A549 (cell line): ENCODE data around the gene CCDC121. TPM values are rescaled to one million over a fixed set of nuclear protein-coding genes. Genes with fewer than 3 reads are reported as not detected.
A peak's percentile ranks its signal among the peaks of the same experiment; 100 is the strongest.

Source experiments
- BCL3 ChIP-seq: fragments of >200 bp; sonication (Bioruptor Twin); formaldehyde crosslinking; IDR thresholded peaks from 3 replicates; pipeline ENCODE4 v1.6.1; 2016
- BHLHE40 ChIP-seq: IDR thresholded peaks from 2 replicates; pipeline ENCODE4 v1.6.1; 2012; ENCODE audit warnings: low read depth, low read length, inconsistent platforms
- CBX8 ChIP-seq: fragments of 200-600 bp; sonication (generic); IDR thresholded peaks from 2 replicates; pipeline ENCODE4 v1.6.1; 2016
- CHD2 ChIP-seq: fragments of 150-350 bp; IDR thresholded peaks from 2 replicates; pipeline ENCODE4 v1.6.1; 2014; ENCODE audit warnings: low read length; ENCODE audit not compliant: partially characterized antibody
- CHD4 ChIP-seq: fragments of 200-600 bp; sonication (generic); IDR thresholded peaks from 2 replicates; pipeline ENCODE4 v1.6.1; 2016; ENCODE audit warnings: antibody characterized with exemption, mild to moderate bottlenecking, borderline replicate concordance
- CTCF ChIP-seq: fragments of >200 bp; sonication (Bioruptor Twin); formaldehyde crosslinking; IDR thresholded peaks from 3 replicates; pipeline ENCODE4 v1.5.1; 2016
- E2F6 ChIP-seq: IDR thresholded peaks from 2 replicates; pipeline ENCODE4 v1.6.1; 2012; ENCODE audit warnings: low read depth, borderline replicate concordance
- EHF ChIP-seq: fragments of 250-450 bp; sonication (Bioruptor Pico); IDR thresholded peaks from 2 replicates; pipeline ENCODE4 v1.5.0; 2020; ENCODE audit warnings: mild to moderate bottlenecking
- ESRRA ChIP-seq: fragments of 150-350 bp; IDR thresholded peaks from 2 replicates; pipeline ENCODE4 v1.6.1; 2014; ENCODE audit warnings: mild to moderate bottlenecking, low read length, borderline replicate concordance
- FOSB ChIP-seq: fragments of 250-450 bp; sonication (Bioruptor Pico); IDR thresholded peaks from 2 replicates; pipeline ENCODE4 v1.5.0; 2020; ENCODE audit warnings: mild to moderate bottlenecking, moderate library complexity
- FOSL2 ChIP-seq, 2 experiments: fragments of 450-650 bp in 1 of 2; fragments of >200 bp in 1 of 2; sonication (Bioruptor Twin) in 1 of 2; formaldehyde crosslinking; IDR thresholded peaks; 2 replicates each; pipeline versions ENCODE4 v1.5.0 to v1.6.1; 2016 to 2020; ENCODE audit warnings: mild to moderate bottlenecking in 1 of 2, moderate library complexity in 1 of 2
- FOXS1 ChIP-seq: fragments of 250-450 bp; sonication (Bioruptor Pico); IDR thresholded peaks from 2 replicates; pipeline ENCODE4 v1.5.0; 2020; ENCODE audit warnings: mild to moderate bottlenecking, moderate library complexity
- GATA3 ChIP-seq: IDR thresholded peaks from 2 replicates; pipeline ENCODE4 v1.6.1; 2012; ENCODE audit warnings: borderline replicate concordance
- HEYL ChIP-seq: fragments of 250-450 bp; sonication (Bioruptor Pico); IDR thresholded peaks from 2 replicates; pipeline ENCODE4 v1.8.0; 2021; ENCODE audit warnings: mild to moderate bottlenecking, moderate library complexity
- HOXA7 ChIP-seq: fragments of 250-450 bp; sonication (Bioruptor Pico); IDR thresholded peaks from 2 replicates; pipeline ENCODE4 v1.5.0; 2020; ENCODE audit warnings: mild to moderate bottlenecking, moderate library complexity
- HOXB13 ChIP-seq: fragments of 250-450 bp; sonication (Bioruptor Pico); IDR thresholded peaks from 2 replicates; pipeline ENCODE4 v1.5.0; 2020; ENCODE audit warnings: low read depth, mild to moderate bottlenecking, moderate library complexity
- JUNB ChIP-seq: fragments of >200 bp; sonication (Bioruptor Twin); formaldehyde crosslinking; IDR thresholded peaks from 2 replicates; pipeline ENCODE4 v1.6.1; 2016
- KDM1A ChIP-seq: fragments of 200-600 bp; sonication (generic); IDR thresholded peaks from 2 replicates; pipeline ENCODE4 v1.6.1; 2016; ENCODE audit warnings: low read depth, mild to moderate bottlenecking
- KDM5A ChIP-seq: fragments of 200-600 bp; sonication (generic); IDR thresholded peaks from 2 replicates; pipeline ENCODE4 v1.6.1; 2016; ENCODE audit warnings: antibody characterized with exemption, mild to moderate bottlenecking
- MYC ChIP-seq: IDR thresholded peaks from 2 replicates; pipeline ENCODE4 v1.6.1; 2012; ENCODE audit warnings: mild to moderate bottlenecking, inconsistent platforms, low read length, improper control_type of control experiment, borderline replicate concordance
- PBX3 ChIP-seq: IDR thresholded peaks from 2 replicates; pipeline ENCODE4 v1.6.1; 2012
- PHF8 ChIP-seq: fragments of 200-600 bp; sonication (generic); IDR thresholded peaks from 2 replicates; pipeline ENCODE4 v1.6.1; 2016; ENCODE audit warnings: low read depth, mild to moderate bottlenecking, antibody characterized with exemption, moderate library complexity, borderline replicate concordance
- POLR2A ChIP-seq: IDR thresholded peaks from 2 replicates; pipeline ENCODE4 v1.6.1; 2012; ENCODE audit warnings: mild to moderate bottlenecking, low read length
- RARB ChIP-seq: fragments of 250-450 bp; sonication (Bioruptor Pico); IDR thresholded peaks from 2 replicates; pipeline ENCODE4 v1.8.0; 2021; ENCODE audit warnings: mild to moderate bottlenecking, moderate library complexity
- RCOR1 ChIP-seq: fragments of 150-350 bp; IDR thresholded peaks from 2 replicates; pipeline ENCODE4 v1.6.1; 2014; ENCODE audit warnings: antibody characterized with exemption, low read length, low read depth
- SMC3 ChIP-seq: fragments of >200 bp; sonication (Bioruptor Twin); formaldehyde crosslinking; IDR thresholded peaks from 3 replicates; pipeline ENCODE4 v1.6.1; 2018; ENCODE audit warnings: inconsistent platforms
- SREBF2 ChIP-seq: fragments of 450-650 bp; IDR thresholded peaks from 2 replicates; pipeline ENCODE4 v1.6.1; 2014; ENCODE audit warnings: mild to moderate bottlenecking, moderate library complexity
- TFCP2L1 ChIP-seq: fragments of 250-450 bp; sonication (Bioruptor Pico); IDR thresholded peaks from 2 replicates; pipeline ENCODE4 v1.5.0; 2021; ENCODE audit warnings: mild to moderate bottlenecking
- TP53 ChIP-seq: fragments of 250-450 bp; sonication (Bioruptor Pico); IDR thresholded peaks from 2 replicates; pipeline ENCODE4 v1.5.0; 2021; ENCODE audit warnings: mild to moderate bottlenecking, moderate library complexity
- USF2 ChIP-seq: fragments of 450-650 bp; IDR thresholded peaks from 2 replicates; pipeline ENCODE4 v1.6.1; 2014; ENCODE audit warnings: antibody characterized with exemption
- ZC3H11A ChIP-seq: fragments of 450-650 bp; IDR thresholded peaks from 2 replicates; pipeline ENCODE4 v1.6.1; 2014; ENCODE audit warnings: antibody characterized with exemption, mild to moderate bottlenecking
- ZFP36 ChIP-seq: fragments of 450-650 bp; IDR thresholded peaks from 2 replicates; pipeline ENCODE4 v1.6.1; 2014; ENCODE audit warnings: borderline replicate concordance; ENCODE audit not compliant: partially characterized antibody
- ZNF302 ChIP-seq: fragments of 250-450 bp; sonication (Bioruptor Pico); IDR thresholded peaks from 2 replicates; pipeline ENCODE4 v1.9.0; 2021; ENCODE audit warnings: inconsistent platforms, mild to moderate bottlenecking, moderate library complexity
- ZSCAN20 ChIP-seq: fragments of 250-450 bp; sonication (Bioruptor Pico); IDR thresholded peaks from 2 replicates; pipeline ENCODE4 v1.8.0; 2022; ENCODE audit warnings: mild to moderate bottlenecking, moderate library complexity
- polyA plus RNA-seq, 4 experiments: library from polyadenylated mRNA; depleted of rRNA in 3 of 4; stranded (reverse); fragments of >200 nt; fragmentation: RNase III in 1 of 4; extraction: RNeasy Plus Mini Kit Qiagen cat#74134 plus additional on column Dnase treatment in 1 of 4; gene quantifications; 2 replicates in 3 of 4; 3 replicates in 1 of 4; pipeline ENCODE4 v1.2.3, GENCODE V29; 2011 to 2017

CCDC121 gene
- polyA plus RNA-seq, 2 of the 4 experiments (the other 2 are of a cell fraction) = 5.2 to 7.8 TPM

- TF ChIP-seq HOXB13 (CRISPR knock-in tag) = peak; percentile 46; the same call in 1 of the 2 replicates
- TF ChIP-seq BHLHE40 = no peak
- TF ChIP-seq KDM1A = no peak
- peak; percentile 68 for TF ChIP-seq TP53 (CRISPR knock-in tag)
- TF ChIP-seq SREBF2 = no peak
- no peak for TF ChIP-seq FOSL2 (IDR thresholded peaks at IDR 0.05)
- peak; percentile 50 for TF ChIP-seq FOSL2 (CRISPR knock-in tag; IDR thresholded peaks at IDR 0.05)
- no peak; the same call in 1 of the 2 replicates for TF ChIP-seq FOXS1 (CRISPR knock-in tag)
- TF ChIP-seq GATA3 = peak; percentile 65; the same call in 1 of the 2 replicates
- TF ChIP-seq JUNB = 0 out of 2 replicates have a peak, but pooled peaks have one; percentile 24
- no peak for TF ChIP-seq USF2
- peak; percentile 85 for TF ChIP-seq TFCP2L1
- TF ChIP-seq PHF8 = peak; percentile 88
- no peak for TF ChIP-seq FOSB (CRISPR knock-in tag)
- no peak for TF ChIP-seq ZSCAN20
- TF ChIP-seq ESRRA = no peak
- no peak for TF ChIP-seq HEYL (CRISPR knock-in tag)
- no peak for TF ChIP-seq RCOR1
- TF ChIP-seq ZNF302 (CRISPR knock-in tag) = no peak
- TF ChIP-seq E2F6 = peak; percentile 46; the same call in 1 of the 2 replicates
- TF ChIP-seq POLR2A = peak; percentile 68
- no peak for TF ChIP-seq RARB (CRISPR knock-in tag)
- no peak for TF ChIP-seq CBX8
- TF ChIP-seq EHF (CRISPR knock-in tag) = no peak
- 0 out of 3 replicates have a peak, but pooled peaks have one; percentile 4 for TF ChIP-seq CTCF
- TF ChIP-seq MYC = no peak
- TF ChIP-seq SMC3 = no peak; the same call in 2 of the 3 replicates
- peak; percentile 99 for TF ChIP-seq KDM5A
- no peak for TF ChIP-seq CHD2
- no peak for TF ChIP-seq PBX3
- TF ChIP-seq CHD4 = no peak
- TF ChIP-seq BCL3 = 0 out of 3 replicates have a peak, but pooled peaks have one; percentile 64
- TF ChIP-seq HOXA7 (CRISPR knock-in tag) = no peak
- no peak for TF ChIP-seq ZFP36
- peak; percentile 57; the same call in 1 of the 2 replicates for TF ChIP-seq ZC3H11A
Observed at GRCh38 chr2:27663285-27664153, 34.7 kb upstream of the CCDC121 start, which contains the start of the genes SLC4A1AP and SUPT7L (continued).
